Measurements from ENCODE around the gene INPP5J. TPM values are rescaled to one million over a fixed set of nuclear protein-coding genes. Genes with fewer than 3 reads are reported as not detected.
A peak's percentile ranks its signal among the peaks of the same experiment; 100 is the strongest.

INPP5J gene
- total and polyA plus RNA-seq, 2 of the 13 experiments (the other 11 are each of a cell fraction or from before 2014, with no cell fraction given): 0.24 to 1.1 TPM

GRCh38 chr22:31107178-31107893, 15.4 kb upstream of the INPP5J start, which contains the start of gene SELENOM (continued):
- TF ChIP-seq MZF1 (CRISPR knock-in tag; IDR thresholded peaks at IDR 0.05; ENCODE audit: borderline replicate concordance) (no peak), PRDM10 (CRISPR knock-in tag; IDR thresholded peaks at IDR 0.05; ENCODE audit: low read depth) (no peak), MAF1 (CRISPR knock-in tag; IDR thresholded peaks at IDR 0.05; ENCODE audit: borderline replicate concordance) (no peak), HDAC1 (CRISPR knock-in tag; IDR thresholded peaks at IDR 0.05) (peak; percentile 57), ZFYVE20 (CRISPR knock-in tag; IDR thresholded peaks at IDR 0.05; ENCODE audit: borderline replicate concordance, low read depth) (no peak), RERE (CRISPR knock-in tag; IDR thresholded peaks at IDR 0.05; ENCODE audit: low read depth) (no peak), U2AF1 (optimal IDR thresholded peaks at IDR 0.05; ENCODE audit: low read depth, low read length) (no peak), ZBTB3 (CRISPR knock-in tag; IDR thresholded peaks at IDR 0.05; ENCODE audit: borderline replicate concordance, low read depth) (no peak), DMAP1 (CRISPR knock-in tag; IDR thresholded peaks at IDR 0.05) (no peak), ZNF335 (CRISPR knock-in tag; IDR thresholded peaks at IDR 0.05) (no peak), ZNF10 (CRISPR knock-in tag; IDR thresholded peaks at IDR 0.05; ENCODE audit: borderline replicate concordance, low read depth) (no peak), ZMAT3 (CRISPR knock-in tag; conservative IDR thresholded peaks at IDR 0.05) (peak; percentile 78; the same call in 1 of the 2 replicates), ZBTB33 (CRISPR knock-in tag; IDR thresholded peaks at IDR 0.05) (peak; percentile 77; the same call in 1 of the 2 replicates), TRIM22 (IDR thresholded peaks at IDR 0.05) (no peak), SRSF4 (IDR thresholded peaks at IDR 0.05; ENCODE audit: low read depth, low read length, poor library complexity, severe bottlenecking) (no peak)
